IMR-90 (cell line): ENCODE data around the gene TMEM59. TPM values are rescaled to one million over a fixed set of nuclear protein-coding genes. Genes with fewer than 3 reads are reported as not detected.

Experiments used
- ATAC-seq: fragments of 200-7000 bp; cut with Tn5 transposase; 2 replicates; pipeline ENCODE4 v1.9.1; 2020; ENCODE audit warnings: low read depth, mild to moderate bottlenecking, moderate library complexity
- BruUV-seq: library from RNA; stranded (reverse); fragments of 400-500 nt; replicated peaks from 2 replicates; lab custom pipeline; 2021; lab: Mats Ljungman, UMichigan
- CTCF ChIA-PET: fragments of 300-600 bp; formaldehyde crosslinking; extraction: SDS; loops from one replicate; lab custom pipeline; 2021; ENCODE audit warnings: antibody characterized with exemption; lab: Yijun Ruan, JAX
- POLR2A ChIA-PET: fragments of 300-600 bp; sonication (Branson Sonifier 250); formaldehyde crosslinking; loops from one replicate; lab custom pipeline; 2022; ENCODE audit warnings: antibody characterized with exemption; ENCODE audit not compliant: unreplicated experiment; lab: Charles Lee
- DNase-seq: peaks from one replicate; pipeline ENCODE4 v3.0.0; 2013
- H2AFZ ChIP-seq: replicated peaks from 2 replicates; pipeline ENCODE3; 2013; ENCODE audit warnings: low read length, mild to moderate bottlenecking; ENCODE audit not compliant: poor library complexity
- H2AK5ac ChIP-seq: 2 replicates; pipeline ENCODE4 v1.6.1; 2013; ENCODE audit warnings: low read depth, low read length, inconsistent platforms
- H2AK9ac ChIP-seq: replicated peaks from 2 replicates; pipeline ENCODE3; 2013; ENCODE audit warnings: mild to moderate bottlenecking, low read depth, low read length, moderate library complexity; ENCODE audit not compliant: poor library complexity
- H2BK120ac ChIP-seq: 2 replicates; pipeline ENCODE4 v1.6.1; 2013; ENCODE audit warnings: low read depth, low read length, inconsistent platforms
- H2BK15ac ChIP-seq: 3 replicates; pipeline ENCODE4 v1.6.1; 2013; ENCODE audit warnings: low read depth, low read length, inconsistent platforms
- H2BK20ac ChIP-seq: 2 replicates; pipeline ENCODE4 v1.6.1; 2013; ENCODE audit warnings: low read depth, mild to moderate bottlenecking, inconsistent platforms, low read length, moderate library complexity
- H2BK5ac ChIP-seq: 2 replicates; pipeline ENCODE4 v1.6.1; 2013; ENCODE audit warnings: mild to moderate bottlenecking, low read depth, low read length, inconsistent platforms; ENCODE audit not compliant: poor library complexity, severe bottlenecking
- H3K14ac ChIP-seq: replicated peaks from 2 replicates; pipeline ENCODE4 v1.6.1; 2013; ENCODE audit warnings: low read depth, low read length, inconsistent platforms
- H3K18ac ChIP-seq: 2 replicates; pipeline ENCODE4 v1.6.1; 2013; ENCODE audit warnings: low read depth, low read length, control low read depth
- H3K23ac ChIP-seq: 2 replicates; pipeline ENCODE4 v1.6.1; 2013; ENCODE audit warnings: low read depth, low read length, inconsistent platforms
- H3K27ac ChIP-seq: 2 replicates; pipeline ENCODE4 v1.5.1; 2013; ENCODE audit warnings: mild to moderate bottlenecking, control low read depth, low read length; ENCODE audit not compliant: insufficient read depth
- H3K27me3 ChIP-seq: 2 replicates; pipeline ENCODE4 v1.6.1; 2013; ENCODE audit warnings: low read length; ENCODE audit not compliant: control insufficient read depth, insufficient read depth
- H3K36me3 ChIP-seq: 2 replicates; pipeline ENCODE4 v1.6.1; 2013; ENCODE audit warnings: low read length, mixed read lengths; ENCODE audit not compliant: control insufficient read depth, insufficient read depth
- H3K4ac ChIP-seq: 2 replicates; pipeline ENCODE4 v1.6.1; 2013; ENCODE audit warnings: low read depth, low read length, inconsistent platforms
- H3K4me1 ChIP-seq: 2 replicates; pipeline ENCODE4 v1.6.1; 2013; ENCODE audit warnings: low read length, mixed read lengths; ENCODE audit not compliant: control insufficient read depth, insufficient read depth
- H3K4me2 ChIP-seq: 2 replicates; pipeline ENCODE4 v1.6.1; 2013; ENCODE audit warnings: low read depth, mild to moderate bottlenecking, control low read depth, low read length, moderate library complexity
- H3K4me3 ChIP-seq: 2 replicates; pipeline ENCODE4 v1.5.1; 2013; ENCODE audit warnings: low read depth, mild to moderate bottlenecking, control low read depth, low read length, moderate library complexity; ENCODE audit not compliant: insufficient read depth
- H3K56ac ChIP-seq: 2 replicates; pipeline ENCODE4 v1.6.1; 2013; ENCODE audit warnings: low read length, inconsistent platforms; ENCODE audit not compliant: insufficient read depth; ENCODE audit errors: extremely low read depth
- H3K79me1 ChIP-seq, 2 experiments: 2 replicates each; pipeline ENCODE4 v1.6.1; 2013; ENCODE audit warnings: low read length in 2 of 2, inconsistent platforms in 1 of 2, low read depth in 1 of 2
- H3K9ac ChIP-seq: 2 replicates; pipeline ENCODE4 v1.6.1; 2013; ENCODE audit warnings: low read depth, low read length, control low read depth
- H3K9me1 ChIP-seq: 2 replicates; pipeline ENCODE4 v1.6.1; 2013; ENCODE audit warnings: low read length, inconsistent platforms; ENCODE audit not compliant: insufficient read depth
- H3K9me3 ChIP-seq: 2 replicates; pipeline ENCODE4 v1.6.1; 2013; ENCODE audit warnings: low read length; ENCODE audit not compliant: control insufficient read depth, insufficient read depth
- H4K20me1 ChIP-seq: 2 replicates; pipeline ENCODE4 v1.6.1; 2013; ENCODE audit warnings: low read length, inconsistent platforms; ENCODE audit not compliant: insufficient read depth
- H4K5ac ChIP-seq: 2 replicates; pipeline ENCODE4 v1.6.1; 2013; ENCODE audit warnings: mild to moderate bottlenecking, low read depth, low read length, control low read depth
- H4K8ac ChIP-seq, 2 experiments: 2 replicates each; pipeline ENCODE4 v1.6.1; 2013; ENCODE audit warnings: low read depth in 2 of 2, low read length in 2 of 2, control low read depth in 1 of 2, inconsistent platforms in 1 of 2
- H4K91ac ChIP-seq: 2 replicates; pipeline ENCODE4 v1.6.1; 2013; ENCODE audit warnings: low read depth, low read length, inconsistent platforms; ENCODE audit not compliant: insufficient read depth
- BHLHE40 ChIP-seq: fragments of 150-350 bp; IDR thresholded peaks from 2 replicates; pipeline ENCODE4 v1.6.1; 2016; ENCODE audit warnings: mild to moderate bottlenecking, low read depth, low read length
- CHD1 ChIP-seq: IDR thresholded peaks from 2 replicates; pipeline ENCODE4 v1.6.1; 2012; ENCODE audit warnings: low read depth, low read length, improper control_type of control experiment
- ELK1 ChIP-seq: fragments of 150-350 bp; IDR thresholded peaks from 2 replicates; pipeline ENCODE4 v1.6.1; 2016; ENCODE audit warnings: low read depth, mild to moderate bottlenecking, low read length, moderate library complexity, borderline replicate concordance
- MAFK ChIP-seq: IDR thresholded peaks from 2 replicates; pipeline ENCODE4 v1.6.1; 2012; ENCODE audit warnings: low read depth, low read length, improper control_type of control experiment
- MAZ ChIP-seq: IDR thresholded peaks from 2 replicates; pipeline ENCODE4 v1.6.1; 2012; ENCODE audit warnings: low read depth, mild to moderate bottlenecking, low read length, improper control_type of control experiment, moderate library complexity, borderline replicate concordance
- MXI1 ChIP-seq: IDR thresholded peaks from 2 replicates; pipeline ENCODE4 v1.6.1; 2012; ENCODE audit warnings: low read depth, mild to moderate bottlenecking, low read length, moderate library complexity, borderline replicate concordance
- RCOR1 ChIP-seq: IDR thresholded peaks from 2 replicates; pipeline ENCODE4 v1.6.1; 2012; ENCODE audit warnings: mild to moderate bottlenecking, low read length, improper control_type of control experiment; ENCODE audit not compliant: insufficient replicate concordance
- USF2 ChIP-seq: fragments of 150-350 bp; IDR thresholded peaks from 2 replicates; pipeline ENCODE4 v1.6.1; 2017; ENCODE audit warnings: mild to moderate bottlenecking, antibody characterized with exemption, low read length, low read depth
- WGBS, 2 experiments: methylation state at CpG; one replicate each; pipeline versions ENCODE4 v1.1.5 to v1.1.7; 2013; ENCODE audit warnings: missing lambda C conversion rate in 2 of 2; ENCODE audit not compliant: insufficient read length in 1 of 2; ENCODE audit errors: extremely low coverage in 2 of 2; 5-methylcytosine and 5-hydroxymethylcytosine counted together
- dilution Hi-C: fragments of 300-500 bp; cut with HindIII; formaldehyde crosslinking; loops from one replicate; pipeline ENCODE4 v1.14.3; 2018; ENCODE audit warnings: low sequenced_read_pairs; ENCODE audit not compliant: unreplicated experiment
- in situ Hi-C: fragments of 300-500 bp; cut with MboI; formaldehyde crosslinking; loops from 3 replicates; pipeline ENCODE4 v1.14.3; 2019; ENCODE audit warnings: low sequenced_read_pairs, inconsistent platforms, mixed read lengths
- intact Hi-C: fragments of 100-400 bp; cut with micrococcal nuclease; formaldehyde crosslinking; loops from 2 replicates; pipeline ENCODE4 v1.10.0; 2022
- polyA plus RNA-seq, 3 experiments: library from polyadenylated mRNA; depleted of rRNA; stranded (reverse); fragments of >200 nt; gene quantifications; 2 replicates each; pipeline ENCODE4 v1.2.3, GENCODE V29; 2012; ENCODE audit warnings: low replicate concordance in 1 of 3
- total RNA-seq: library from RNA; depleted of rRNA; stranded (reverse); fragments of >200 nt; gene quantifications from 2 replicates; pipeline ENCODE4 v1.2.3, GENCODE V29; 2012
- TF ChIP-seq, protein P1 (sequence below): conservative IDR thresholded peaks from 2 replicates; pipeline ENCODE4 v1.5.1; 2012; ENCODE audit warnings: mild to moderate bottlenecking, low read depth, low read length, improper control_type of control experiment

The TMEM59 gene
- total and polyA plus RNA-seq, 2 of the 4 experiments (the other 2 are of a cell fraction) = 239 to 241 TPM

- H3K56ac ChIP-seq = no peak overlapping the region
- dilution Hi-C loops (no loop called here), in situ Hi-C loops (no loop called here), intact Hi-C loops (no loop called here)
- H3K9me3 ChIP-seq = no peaks in the 10 kb centered on the region
- H4K20me1 ChIP-seq = 0 out of 2 replicates have a peak, but pooled peaks cover 5% of the 10 kb centered on the region
- H2AK9ac ChIP-seq = no peak overlapping the region
- H3K27ac ChIP-seq = no peak overlapping the region
- H3K36me3 ChIP-seq = no peaks in the 10 kb centered on the region
- no peaks in the 10 kb centered on the region for H3K79me1 ChIP-seq
- H2AFZ ChIP-seq = no peak overlapping the region
- no peak overlapping the region for H2BK5ac ChIP-seq
- no peak overlapping the region for H4K8ac ChIP-seq
- H3K18ac ChIP-seq = no peak overlapping the region
- ChIA-PET POLR2A (no interaction called here), CTCF (no interaction called here)
- H2BK15ac ChIP-seq = no peak overlapping the region
- no peak overlapping the region for H2BK20ac ChIP-seq
- WGBS, 2 experiments = 66% methylated on average over 6 of the region's 8 CpGs; no CpG with 5 or more reads in 1 of the 2 experiments
- no peak overlapping the region for H3K23ac ChIP-seq
- H3K27me3 ChIP-seq = peaks cover 76% of the 10 kb centered on the region
- no peak for TF ChIP-seq MXI1
- no peak for TF ChIP-seq CHD1
- TF ChIP-seq, protein P1, sequence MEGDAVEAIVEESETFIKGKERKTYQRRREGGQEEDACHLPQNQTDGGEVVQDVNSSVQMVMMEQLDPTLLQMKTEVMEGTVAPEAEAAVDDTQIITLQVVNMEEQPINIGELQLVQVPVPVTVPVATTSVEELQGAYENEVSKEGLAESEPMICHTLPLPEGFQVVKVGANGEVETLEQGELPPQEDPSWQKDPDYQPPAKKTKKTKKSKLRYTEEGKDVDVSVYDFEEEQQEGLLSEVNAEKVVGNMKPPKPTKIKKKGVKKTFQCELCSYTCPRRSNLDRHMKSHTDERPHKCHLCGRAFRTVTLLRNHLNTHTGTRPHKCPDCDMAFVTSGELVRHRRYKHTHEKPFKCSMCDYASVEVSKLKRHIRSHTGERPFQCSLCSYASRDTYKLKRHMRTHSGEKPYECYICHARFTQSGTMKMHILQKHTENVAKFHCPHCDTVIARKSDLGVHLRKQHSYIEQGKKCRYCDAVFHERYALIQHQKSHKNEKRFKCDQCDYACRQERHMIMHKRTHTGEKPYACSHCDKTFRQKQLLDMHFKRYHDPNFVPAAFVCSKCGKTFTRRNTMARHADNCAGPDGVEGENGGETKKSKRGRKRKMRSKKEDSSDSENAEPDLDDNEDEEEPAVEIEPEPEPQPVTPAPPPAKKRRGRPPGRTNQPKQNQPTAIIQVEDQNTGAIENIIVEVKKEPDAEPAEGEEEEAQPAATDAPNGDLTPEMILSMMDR = no peak
- no peak for TF ChIP-seq MAFK
- no peak for TF ChIP-seq ELK1
- no peak for TF ChIP-seq BHLHE40
- no peak for TF ChIP-seq MAZ
- TF ChIP-seq USF2 = no peak
- no peak for TF ChIP-seq RCOR1
- no peak overlapping the region for H4K91ac ChIP-seq
- no TSS peak for BruUV-seq
- no peak overlapping the region for H3K4ac ChIP-seq
- H2AK5ac ChIP-seq = no peak overlapping the region
- no peak overlapping the region for H4K5ac ChIP-seq
- H3K4me2 ChIP-seq = no peak overlapping the region
- peaks cover 3% of the 10 kb centered on the region; the same call in 1 of the 2 replicates for H3K4me1 ChIP-seq
- H3K9ac ChIP-seq = no peak overlapping the region
- no peak for DNase-seq
- H3K9me1 ChIP-seq = peaks cover 7% of the 10 kb centered on the region; the same call in 1 of the 2 replicates
- no peak overlapping the region for H3K14ac ChIP-seq
- ATAC-seq = no peak
- H3K4me3 ChIP-seq = no peak overlapping the region
- no peak overlapping the region for H2BK120ac ChIP-seq
Measured at GRCh38 chr1:54013393-54014008, 39.5 kb downstream of the TMEM59 start.
